ENCODE data around the gene CCHCR1. TPM values are rescaled to one million over a fixed set of nuclear protein-coding genes. Genes with fewer than 3 reads are reported as not detected.
A peak's percentile ranks its signal among the peaks of the same experiment; 100 is the strongest.

Gene CCHCR1
- total and polyA plus RNA-seq, 2 of the 8 experiments (the other 6 are each of a cell fraction or from before 2014, with no cell fraction given): 20.9 to 38.0 TPM

DNA sequence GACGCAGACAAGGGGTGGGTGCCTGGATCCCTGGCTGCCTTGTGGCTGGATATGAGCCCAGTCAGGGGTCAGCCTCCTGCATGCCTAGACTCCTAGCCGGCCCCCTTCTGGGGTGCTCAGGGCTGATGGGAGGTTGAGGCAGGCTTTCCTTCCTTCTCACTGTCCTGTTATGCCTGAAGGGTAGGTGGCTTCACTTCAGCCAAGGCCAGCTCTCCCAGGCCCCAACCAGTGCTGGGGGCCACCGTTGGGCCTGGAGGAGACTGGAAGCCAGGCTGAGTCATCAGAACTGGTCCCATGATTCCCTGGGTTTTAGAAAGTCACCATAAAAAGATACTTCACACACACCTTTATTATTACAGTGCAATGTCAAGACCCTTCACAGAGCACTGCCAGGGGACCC lies 15.8 kb upstream of the CCHCR1 start:
- H4K5ac ChIP-seq (ENCODE audit: insufficient read length, low read depth, low read length): peak overlapping the region; percentile 77
- H3K4me1 ChIP-seq (replicated peaks in 1 of 4; ENCODE audit: control insufficient read depth in 3 of 4, insufficient read depth in 4 of 4, low read length in 3 of 4): peaks cover 22 to 43% (median 32%) of the 10 kb centered on the region in 4 experiments
- peak overlapping the region; percentile 4; the same call in 1 of the 2 replicates for H2BK15ac ChIP-seq (ENCODE audit: low read length)
- peak overlapping the region; percentile 88 for H2BK20ac ChIP-seq (ENCODE audit: low read length)
- peak overlapping the region; percentile 44 to 62 (median 55); a peak in 6 of 8 replicates for H3K4me3 ChIP-seq (ENCODE audit: extremely low read depth in 1 of 4, insufficient read depth in 2 of 4, low read depth in 3 of 4, low read length in 4 of 4)
- no peaks in the 10 kb centered on the region for H3K9me3 ChIP-seq (ENCODE audit: insufficient read depth in 2 of 2, low read depth in 1 of 2, low read length in 1 of 2)
- no peaks in the 10 kb centered on the region for H3K27me3 ChIP-seq (replicated peaks in 1 of 4; ENCODE audit: control insufficient read depth in 3 of 4, extremely low read depth in 1 of 4, insufficient read depth in 3 of 4, low read length in 3 of 4)
- peaks cover 15 to 56% of the 10 kb centered on the region in 2 experiments for H3K79me2 ChIP-seq (ENCODE audit: control insufficient read depth in 1 of 2, insufficient read depth in 2 of 2, low read length in 2 of 2)
- FAIRE-seq: no peak
- peak overlapping the region; percentile 100 for H2BK5ac ChIP-seq (ENCODE audit: low read depth, low read length)
- peak overlapping the region; percentile 99 for H4K91ac ChIP-seq (replicated peaks; ENCODE audit: insufficient read length, low read length)
- peak overlapping the region; percentile 95 for H3K4ac ChIP-seq (replicated peaks; ENCODE audit: insufficient read length, low read depth, low read length)
- 32% methylated on average over 3 of the region's 3 CpGs; no CpG with 5 or more reads in 1 of the 2 experiments for WGBS, 2 experiments (ENCODE audit: extremely low coverage in 1 of 2, insufficient coverage in 1 of 2, insufficient read length in 1 of 2, insufficient replicate concordance in 2 of 2, low coverage in 1 of 2, low lambda C conversion rate in 2 of 2, missing lambda C conversion rate in 1 of 2)
- H3K79me1 ChIP-seq (ENCODE audit: low read depth, low read length): peaks cover 6% of the 10 kb centered on the region
- no peaks in the 10 kb centered on the region for H3K36me3 ChIP-seq (ENCODE audit: control insufficient read depth in 2 of 4, insufficient read depth in 4 of 4, low read length in 3 of 4)
- peak overlapping the region; percentile 92 for H3K27ac ChIP-seq (ENCODE audit: low read depth, low read length)
- peak overlapping the region; percentile 96 for H2BK120ac ChIP-seq (replicated peaks; ENCODE audit: low read depth, low read length)
- H3K18ac ChIP-seq (ENCODE audit: extremely low read depth, low read length): peak overlapping the region; percentile 97
- H3K56ac ChIP-seq (replicated peaks; ENCODE audit: insufficient read length, low read depth, low read length): peak overlapping the region; percentile 65
- H2AFZ ChIP-seq (ENCODE audit: low read length): no peak overlapping the region
- H2AK5ac ChIP-seq (ENCODE audit: low read depth, low read length): peak overlapping the region; percentile 97
- POLR2A ChIA-PET (ENCODE audit: partially characterized antibody): interaction anchor here (0.8 to 68.5 kb wide), 6 partner anchors 5 to 707 kb away, joined by 3 to 2251 read pairs (median 7); partner anchors contain the start of genes CCHCR1, CDSN, MICA and POU5F1
- H3K14ac ChIP-seq (ENCODE audit: insufficient read length): no peak overlapping the region
- H3K9ac ChIP-seq (replicated peaks in 1 of 4; ENCODE audit: extremely low read depth in 1 of 4, low read depth in 3 of 4, low read length in 3 of 4): peak overlapping the region in 3 of 4 experiments; percentile 29 to 40 (median 39); a peak in 3 of 7 replicates
- CTCF ChIA-PET (ENCODE audit: partially characterized antibody): interaction anchor here (1.7 to 5.9 kb wide), 5 partner anchors 14 to 193 kb away, joined by 4 to 36 read pairs (median 21); partner anchors contain the start of genes PSORS1C1 and TCF19
- H3K23ac ChIP-seq (ENCODE audit: insufficient read length): no peak overlapping the region
- H3K23me2 ChIP-seq (ENCODE audit: low read depth, low read length): peaks cover 13% of the 10 kb centered on the region
- peak overlapping the region; percentile 83 to 89 for H3K4me2 ChIP-seq (ENCODE audit: insufficient read depth in 1 of 2, low read depth in 2 of 2, low read length in 2 of 2)
- DNase-seq (ENCODE audit: low read depth in 1 of 2, low spot score in 2 of 2): no peak
- H4K20me1 ChIP-seq (replicated peaks in 1 of 2; ENCODE audit: control insufficient read depth in 1 of 2, insufficient read depth in 2 of 2, low read length in 2 of 2): peaks cover 6 to 8% of the 10 kb centered on the region in 2 experiments
- H2BK12ac ChIP-seq (ENCODE audit: low read depth, low read length): peak overlapping the region; percentile 70
- H4K8ac ChIP-seq (ENCODE audit: extremely low read depth, insufficient read depth, low read length): peak overlapping the region; percentile 47; the same call in 1 of the 2 replicates
- TF ChIP-seq NRF1 (IDR thresholded peaks at IDR 0.05; ENCODE audit: low read depth, low read length): no peak
- TF ChIP-seq KDM5A (IDR thresholded peaks at IDR 0.05; ENCODE audit: low read length): no peak
- TF ChIP-seq SP4 (IDR thresholded peaks at IDR 0.05; ENCODE audit: low read length): no peak
- no peak for TF ChIP-seq SIN3A (conservative IDR thresholded peaks at IDR 0.05 in 1 of 2, IDR thresholded peaks at IDR 0.05 in 1 of 2; ENCODE audit: low read depth in 1 of 2, low read length in 2 of 2)
- TF ChIP-seq PHF8 (conservative IDR thresholded peaks at IDR 0.05; ENCODE audit: low read depth, low read length): no peak
- TF ChIP-seq RAD21 (IDR thresholded peaks at IDR 0.05 in 1 of 2, conservative IDR thresholded peaks at IDR 0.05 in 1 of 2; ENCODE audit: low read depth in 2 of 2, low read length in 2 of 2): no peak
- no peak for TF ChIP-seq RBBP5 (IDR thresholded peaks at IDR 0.05; ENCODE audit: borderline replicate concordance, low read depth, low read length)
- no peak for TF ChIP-seq CBX5 (IDR thresholded peaks at IDR 0.05; ENCODE audit: low read depth, low read length)
- no peak for TF ChIP-seq RXRA (IDR thresholded peaks at IDR 0.05; ENCODE audit: insufficient read depth, low read depth, low read length)
- no peak for TF ChIP-seq EP300 (IDR thresholded peaks at IDR 0.05; ENCODE audit: borderline replicate concordance in 1 of 2, low read depth in 2 of 2, low read length in 2 of 2)
- TF ChIP-seq TAF1 (IDR thresholded peaks at IDR 0.05; ENCODE audit: low read depth, low read length): no peak
- TF ChIP-seq GTF2F1 (IDR thresholded peaks at IDR 0.05; ENCODE audit: borderline replicate concordance, low read depth, low read length): no peak
- TF ChIP-seq BACH1 (IDR thresholded peaks at IDR 0.05; ENCODE audit: low read length): no peak
